K562 (cell line): ENCODE data around the gene CLASP1. TPM values are rescaled to one million over a fixed set of nuclear protein-coding genes. Genes with fewer than 3 reads are reported as not detected.

Experiments used
- ATAC-seq: fragments of 200-7000 bp; cut with Tn5 transposase; 3 replicates; pipeline ENCODE4 v1.9.1; 2020; ENCODE audit warnings: moderate library complexity
- BruUV-seq: library from RNA; stranded (reverse); fragments of 400-500 nt; replicated peaks from 2 replicates; lab custom pipeline; 2021; lab: Mats Ljungman, UMichigan
- CTCF ChIA-PET: fragments of 300-600 bp; formaldehyde crosslinking; extraction: SDS; loops from one replicate; lab custom pipeline; 2021; ENCODE audit warnings: low intra/inter-chr PET ratio; lab: Yijun Ruan, JAX
- POLR2A ChIA-PET: fragments of 300-600, 350-650 bp; sonication (Branson Sonifier 250); formaldehyde crosslinking; extraction: SDS; loops from one replicate; lab custom pipeline; 2021; ENCODE audit warnings: antibody characterized with exemption, inconsistent platforms; lab: Yijun Ruan, JAX
- DNase-seq, 4 experiments: peaks; one replicate each; pipeline versions ENCODE4 v3.0.0 to v3.0.0-alpha.2; 2011 to 2018; ENCODE audit warnings: low spot score in 3 of 4, mixed read lengths in 3 of 4; ENCODE audit errors: extremely low read depth in 1 of 4
- FAIRE-seq: peaks from 2 replicates; lab custom pipeline; 2011; peaks lifted over from hg19 to GRCh38; lab: Jason Lieb, UNC
- H2AFZ ChIP-seq: 2 replicates; pipeline ENCODE4 v1.6.0; 2011; ENCODE audit warnings: low read depth, low read length, control low read depth, inconsistent platforms
- H3K27ac ChIP-seq: fragments of 200-600 bp; 3 replicates; pipeline ENCODE4 v1.8.0; 2011; ENCODE audit warnings: low read depth, mild to moderate bottlenecking, control low read depth, inconsistent platforms, low read length, moderate library complexity, mixed read lengths; ENCODE audit errors: extremely low read depth
- H3K27me3 ChIP-seq, 2 experiments: fragments of 300-600 bp in 1 of 2; 2 replicates in 1 of 2; 3 replicates in 1 of 2; pipeline versions ENCODE4 v1.6.0 to v1.8.0; 2011; ENCODE audit warnings: inconsistent platforms in 2 of 2, low read length in 2 of 2, mild to moderate bottlenecking in 1 of 2, mixed read lengths in 1 of 2, moderate library complexity in 1 of 2; ENCODE audit not compliant: control insufficient read depth in 2 of 2, insufficient read depth in 2 of 2
- H3K36me3 ChIP-seq: fragments of 300-600 bp; 3 replicates; pipeline ENCODE4 v1.8.0; 2011; ENCODE audit warnings: mild to moderate bottlenecking, low read length, inconsistent platforms; ENCODE audit not compliant: control insufficient read depth, insufficient read depth
- H3K4me1 ChIP-seq, 2 experiments: fragments of 200-600 bp in 1 of 2; replicated peaks in 1 of 2; 2 replicates in 1 of 2; 3 replicates in 1 of 2; pipeline versions ENCODE4 v1.5.1 to v1.8.0; 2011; ENCODE audit warnings: inconsistent platforms in 2 of 2, low read length in 2 of 2, mild to moderate bottlenecking in 1 of 2, mixed read lengths in 1 of 2, moderate library complexity in 1 of 2; ENCODE audit not compliant: control insufficient read depth in 2 of 2, insufficient read depth in 2 of 2
- H3K4me2 ChIP-seq: 2 replicates; pipeline ENCODE4 v1.6.1; 2011; ENCODE audit warnings: low read length, control low read depth, inconsistent platforms, mixed read lengths; ENCODE audit not compliant: insufficient read depth
- H3K4me3 ChIP-seq: fragments of 200-600 bp; sonication (generic), shearing (Covaris generic); 2 replicates; pipeline ENCODE4 v1.5.1; 2016; ENCODE audit warnings: control low read depth, inconsistent platforms
- H3K79me2 ChIP-seq: fragments of 200-600 bp; 3 replicates; pipeline ENCODE4 v1.8.0; 2011; ENCODE audit warnings: low read length, inconsistent platforms; ENCODE audit not compliant: control insufficient read depth, insufficient read depth
- H3K9ac ChIP-seq, 2 experiments: 2 replicates each; pipeline versions ENCODE4 v1.6.0 to v1.6.1; 2011; ENCODE audit warnings: low read depth in 2 of 2, low read length in 2 of 2, control low read depth in 1 of 2, inconsistent platforms in 1 of 2, mild to moderate bottlenecking in 1 of 2, mixed read lengths in 1 of 2; ENCODE audit not compliant: insufficient read depth in 1 of 2
- H3K9me1 ChIP-seq: one replicate; pipeline ENCODE4 v1.6.0; 2011; ENCODE audit warnings: inconsistent platforms, mild to moderate bottlenecking, low read length, moderate library complexity; ENCODE audit not compliant: control insufficient read depth, insufficient read depth
- H3K9me3 ChIP-seq: replicated peaks from 2 replicates; pipeline ENCODE4 v1.5.1; 2011; ENCODE audit warnings: low read depth, low read length, inconsistent platforms; ENCODE audit not compliant: control insufficient read depth, insufficient read depth
- H4K20me1 ChIP-seq: replicated peaks from 2 replicates; pipeline ENCODE4 v1.6.1; 2011; ENCODE audit warnings: low read length, inconsistent platforms, mixed read lengths; ENCODE audit not compliant: control insufficient read depth, insufficient read depth
- FIP1L1 ChIP-seq: fragments of 200-400 bp; formaldehyde crosslinking; IDR thresholded peaks from 2 replicates; pipeline ENCODE4 v1.6.1; 2018; ENCODE audit warnings: mild to moderate bottlenecking, low read depth, low read length; ENCODE audit not compliant: poor library complexity, severe bottlenecking
- HDAC6 ChIP-seq: IDR thresholded peaks from 2 replicates; pipeline ENCODE4 v1.6.1; 2012; ENCODE audit warnings: low read depth, mild to moderate bottlenecking, control low read depth, inconsistent platforms, low read length, moderate library complexity
- HDGF ChIP-seq: fragments of 450-650 bp; IDR thresholded peaks from 2 replicates; pipeline ENCODE4 v1.6.1; 2016
- ILK ChIP-seq: fragments of 450-650 bp; IDR thresholded peaks from 2 replicates; pipeline ENCODE4 v1.6.1; 2016; ENCODE audit warnings: missing genetic modification characterization, low read depth, mild to moderate bottlenecking, missing compliant biosample characterization, moderate library complexity, borderline replicate concordance
- NR2C2 ChIP-seq, 2 experiments: fragments of 200-800 bp in 1 of 2; sonication (Bioruptor generic) in 1 of 2; sonication (generic) in 1 of 2; formaldehyde crosslinking in 1 of 2; IDR thresholded peaks; 2 replicates each; pipeline versions ENCODE4 v1.6.1 to v1.8.0; 2016 to 2022; ENCODE audit warnings: mild to moderate bottlenecking in 1 of 2, missing compliant biosample characterization in 1 of 2, missing genetic modification characterization in 1 of 2, missing genetic modification reagents in 1 of 2
- SRSF3 ChIP-seq: fragments of 200-400 bp; formaldehyde crosslinking; IDR thresholded peaks from 2 replicates; pipeline ENCODE4 v1.6.1; 2016; ENCODE audit warnings: mild to moderate bottlenecking, low read length, moderate library complexity; ENCODE audit not compliant: insufficient read depth
- WGBS: fragments of 100-300 bp; shearing (Covaris generic); methylation state at CpG from one replicate; pipeline ENCODE4 v1.1.6; 2016; ENCODE audit warnings: low coverage, mixed read lengths; ENCODE audit not compliant: insufficient coverage; ENCODE audit errors: missing lambda C conversion rate; 5-methylcytosine and 5-hydroxymethylcytosine counted together
- in situ Hi-C: fragments of 300-500 bp; cut with MboI; formaldehyde crosslinking; loops from 4 replicates; pipeline ENCODE4 v1.15.0; 2018; ENCODE audit warnings: inconsistent platforms, mixed read lengths
- intact Hi-C: fragments of 100-400 bp; cut with micrococcal nuclease; formaldehyde crosslinking; loops from 2 replicates; pipeline ENCODE4 v1.14.2; 2022
- polyA plus RNA-seq, 8 experiments: library from polyadenylated mRNA; depleted of rRNA in 4 of 8; stranded (reverse) in 5 of 8; unstranded in 3 of 8; fragments of >200 nt; fragmentation: Nextera tagmentation in 2 of 8; fragmentation: Illumina TruSeq in 1 of 8; extraction: Ambion mirVana in 2 of 8; extraction: Trizol in 1 of 8; gene quantifications; 2 replicates each; pipeline versions ENCODE4 v1.2.1 to v1.2.3, GENCODE V29; 2011 to 2014; ENCODE audit warnings: inconsistent platforms in 1 of 8, missing spikeins in 1 of 8
- total RNA-seq, 7 experiments: library from RNA; depleted of rRNA in 6 of 7; stranded (reverse); fragments of >200 nt in 6 of 7; fragmentation: Illumina TruSeq in 2 of 7; extraction: Trizol in 2 of 7; gene quantifications; 2 replicates each; pipeline versions ENCODE4 v1.2.1 to v1.2.3, GENCODE V29; 2011 to 2021; ENCODE audit warnings: low replicate concordance in 1 of 7
- TF ChIP-seq, protein P1 (sequence below): fragments of 450-650 bp; formaldehyde crosslinking; conservative IDR thresholded peaks from 2 replicates; pipeline ENCODE4 v1.4.0; 2022; ENCODE audit warnings: mild to moderate bottlenecking, missing genetic modification characterization

CLASP1 gene
- total and polyA plus RNA-seq, 9 of the 15 experiments (the other 6 are each of a cell fraction or from before 2014, with no cell fraction given): 1.7 to 40.3 (median 20.7) TPM

DNA sequence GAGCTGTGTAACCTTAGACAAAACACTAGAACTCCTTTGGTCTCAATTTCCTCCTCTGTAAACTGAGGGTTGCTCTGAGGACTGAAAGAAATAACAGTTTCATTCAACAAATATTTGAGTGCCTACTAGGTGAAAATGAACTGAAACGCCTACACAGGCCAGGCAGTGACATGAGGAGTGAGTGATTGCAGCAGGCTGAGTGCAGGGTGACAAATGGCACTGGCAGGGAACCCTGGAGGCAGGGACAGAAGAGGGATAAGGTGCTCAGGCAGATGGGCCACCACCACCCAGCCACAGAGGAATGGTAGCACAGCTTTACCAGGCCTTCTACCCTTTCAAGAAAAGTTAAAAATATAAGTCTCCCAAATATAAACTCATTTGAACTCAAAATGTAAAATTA is 130.1 kb downstream of the CLASP1 start:
- Histone ChIP-seq H3K9me1 (no peaks in the 10 kb centered on the region), H3K4me3 (no peak overlapping the region), H3K36me3 (peaks cover 76% of the 10 kb centered on the region; the same call in 2 of the 3 replicates), H3K4me1 (no peaks in the 10 kb centered on the region; a peak in 1 of 5 replicates), H3K79me2 (no peaks in the 10 kb centered on the region; the same call in 2 of the 3 replicates), H3K4me2 (no peak overlapping the region), H4K20me1 (no peaks in the 10 kb centered on the region), H3K9me3 (no peaks in the 10 kb centered on the region), H3K27ac (no peak overlapping the region), H3K27me3 (no peaks in the 10 kb centered on the region), H3K9ac (peak overlapping the region in 1 of 2 experiments; percentile 73; a peak in 1 of 4 replicates), H2AFZ (no peak overlapping the region)
- POLR2A ChIA-PET: no interaction called here
- BruUV-seq: no TSS peak
- TF ChIP-seq NR2C2 (CRISPR knock-in tag; IDR thresholded peaks at IDR 0.05) (no peak), NR2C2 (tag; IDR thresholded peaks at IDR 0.05) (no peak), HDGF (no peak), FIP1L1 (no peak), HDAC6 (no peak), SRSF3 (no peak), ILK (tag) (no peak)
- TF ChIP-seq, protein P1, sequence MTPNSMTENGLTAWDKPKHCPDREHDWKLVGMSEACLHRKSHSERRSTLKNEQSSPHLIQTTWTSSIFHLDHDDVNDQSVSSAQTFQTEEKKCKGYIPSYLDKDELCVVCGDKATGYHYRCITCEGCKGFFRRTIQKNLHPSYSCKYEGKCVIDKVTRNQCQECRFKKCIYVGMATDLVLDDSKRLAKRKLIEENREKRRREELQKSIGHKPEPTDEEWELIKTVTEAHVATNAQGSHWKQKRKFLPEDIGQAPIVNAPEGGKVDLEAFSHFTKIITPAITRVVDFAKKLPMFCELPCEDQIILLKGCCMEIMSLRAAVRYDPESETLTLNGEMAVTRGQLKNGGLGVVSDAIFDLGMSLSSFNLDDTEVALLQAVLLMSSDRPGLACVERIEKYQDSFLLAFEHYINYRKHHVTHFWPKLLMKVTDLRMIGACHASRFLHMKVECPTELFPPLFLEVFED (CRISPR knock-in tag): no peak
- ATAC-seq (no peak; the same call in 1 of the 3 replicates), DNase-seq (no peak), FAIRE-seq (no peak)
- in situ Hi-C loops: no loop called here
- 78% methylated on average over 1 of the region's 1 CpG for WGBS
- intact Hi-C loops: no loop called here
- CTCF ChIA-PET: no interaction called here
